ENCODE measurements around the gene CREBBP.

Gene CREBBP

GRCh38 chr16:3754772-3755171 is 125.7 kb downstream of the CREBBP start:
- H3K9me3 ChIP-seq = no peaks in the 10 kb centered on the region
- no peak for TF ChIP-seq CTCF (IDR thresholded peaks at IDR 0.05; ENCODE audit: low read depth, low read length)
- H3K4me3 ChIP-seq (ENCODE audit: low read depth, low read length) = no peak overlapping the region
- no peaks in the 10 kb centered on the region; the same call in 1 of the 2 replicates for H3K4me1 ChIP-seq
- H3K27me3 ChIP-seq = no peaks in the 10 kb centered on the region
- DNase-seq = no peak
- peaks cover 50% of the 10 kb centered on the region for H3K36me3 ChIP-seq

GRCh38 chr16:3754081-3754703 is 126.3 kb downstream of the CREBBP start:
- peaks cover 55% of the 10 kb centered on the region for H3K36me3 ChIP-seq
- H3K27me3 ChIP-seq = no peaks in the 10 kb centered on the region
- no peaks in the 10 kb centered on the region; the same call in 1 of the 2 replicates for H3K4me1 ChIP-seq
- no peak overlapping the region for H3K4me3 ChIP-seq (ENCODE audit: low read depth, low read length)
- no peaks in the 10 kb centered on the region for H3K9me3 ChIP-seq
- TF ChIP-seq CTCF (IDR thresholded peaks at IDR 0.05; ENCODE audit: low read depth, low read length) = no peak
- DNase-seq = no peak

DNA sequence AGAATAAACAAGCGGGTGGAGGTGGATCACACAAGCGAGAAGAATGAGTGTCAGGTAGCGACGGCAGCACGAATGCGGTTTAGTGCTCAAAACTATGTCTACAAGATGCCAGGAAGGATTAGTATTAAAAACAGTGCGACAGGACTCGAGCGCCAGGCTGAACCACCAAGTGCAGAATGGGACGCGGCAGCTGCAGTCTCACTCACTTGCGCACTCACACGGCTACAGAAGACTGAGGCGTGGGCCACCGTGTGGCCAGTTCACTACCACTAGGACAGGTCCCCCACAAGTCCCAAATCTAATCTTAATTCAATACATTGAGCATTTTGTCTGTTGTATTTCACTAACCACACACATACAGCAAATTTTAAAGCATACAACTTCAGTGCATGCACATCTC is 127.5 kb downstream of the CREBBP start:
- Histone ChIP-seq H3K4me3 (ENCODE audit: low read depth, low read length) (no peak overlapping the region), H3K27me3 (no peaks in the 10 kb centered on the region), H3K9me3 (no peaks in the 10 kb centered on the region), H3K36me3 (peaks cover 54% of the 10 kb centered on the region), H3K4me1 (no peaks in the 10 kb centered on the region; the same call in 1 of the 2 replicates)
- no peak for TF ChIP-seq CTCF (IDR thresholded peaks at IDR 0.05; ENCODE audit: low read depth, low read length)
- DNase-seq = no peak

- Histone ChIP-seq H3K27me3 (no peaks in the 10 kb centered on the region), H3K36me3 (peaks cover 53% of the 10 kb centered on the region), H3K4me3 (ENCODE audit: low read depth, low read length) (no peak overlapping the region), H3K9me3 (no peaks in the 10 kb centered on the region), H3K4me1 (no peaks in the 10 kb centered on the region; the same call in 1 of the 2 replicates)
- no peak for TF ChIP-seq CTCF (IDR thresholded peaks at IDR 0.05; ENCODE audit: low read depth, low read length)
- DNase-seq = no peak
Measured at GRCh38 chr16:3751878-3752277, 128.6 kb downstream of the CREBBP start.

GRCh38 chr16:3748307-3748706 is 132.2 kb downstream of the CREBBP start:
- Histone ChIP-seq H3K27me3 (no peaks in the 10 kb centered on the region), H3K4me1 (no peaks in the 10 kb centered on the region), H3K4me3 (ENCODE audit: low read depth, low read length) (no peak overlapping the region), H3K36me3 (peaks cover 68% of the 10 kb centered on the region), H3K9me3 (no peaks in the 10 kb centered on the region)
- no peak for TF ChIP-seq CTCF (IDR thresholded peaks at IDR 0.05; ENCODE audit: low read depth, low read length)
- DNase-seq = no peak

- Histone ChIP-seq H3K9me3 (no peaks in the 10 kb centered on the region), H3K27me3 (no peaks in the 10 kb centered on the region), H3K36me3 (peaks cover 73% of the 10 kb centered on the region), H3K4me3 (ENCODE audit: low read depth, low read length) (no peak overlapping the region), H3K4me1 (no peaks in the 10 kb centered on the region)
- no peak for DNase-seq
- TF ChIP-seq CTCF (IDR thresholded peaks at IDR 0.05; ENCODE audit: low read depth, low read length) = no peak
Measured at GRCh38 chr16:3745751-3746355, 134.7 kb downstream of the CREBBP start.
